GM12878 (cell line): ENCODE results near the gene ZAR1L. TPM values are rescaled to one million over a fixed set of nuclear protein-coding genes. Genes with fewer than 3 reads are reported as not detected.

Experiments
- ATAC-seq: fragments of 200-7000 bp; cut with Tn5 transposase; 3 replicates; pipeline ENCODE4 v1.9.1; 2020; ENCODE audit warnings: mild to moderate bottlenecking, moderate library complexity
- BruUV-seq: library from RNA; stranded (reverse); fragments of 400-500 nt; replicated peaks from 2 replicates; lab custom pipeline; 2021; lab: Mats Ljungman, UMichigan
- CTCF ChIA-PET: fragments of 300-600 bp; sonication (Branson Sonifier 250); formaldehyde crosslinking; extraction: SDS; loops from one replicate; lab custom pipeline; 2021; ENCODE audit warnings: inconsistent platforms; lab: Yijun Ruan, JAX
- POLR2A ChIA-PET: fragments of 350-600 bp; formaldehyde crosslinking; extraction: SDS; loops from one replicate; lab custom pipeline; 2021; ENCODE audit warnings: inconsistent platforms; lab: Charles Lee
- RAD21 ChIA-PET: fragments of 300-600 bp; sonication (Branson Sonifier 250); formaldehyde crosslinking; loops from one replicate; lab custom pipeline; 2023; ENCODE audit warnings: antibody characterized with exemption; ENCODE audit not compliant: unreplicated experiment; lab: Charles Lee
- SMC1A ChIA-PET: fragments of 300-600 bp; sonication (Branson Sonifier 250); formaldehyde crosslinking; loops from one replicate; lab custom pipeline; 2023; ENCODE audit not compliant: unreplicated experiment, uncharacterized antibody; lab: Charles Lee
- DNase-seq: peaks from one replicate; pipeline ENCODE4 v3.0.0-alpha.2; 2011; ENCODE audit warnings: low read depth, low spot score
- FAIRE-seq: peaks from 3 replicates; lab custom pipeline; 2011; peaks lifted over from hg19 to GRCh38; lab: Jason Lieb, UNC
- H2AFZ ChIP-seq: 2 replicates; pipeline ENCODE4 v1.6.0; 2011; ENCODE audit warnings: low read depth, low read length, control low read depth; ENCODE audit not compliant: control insufficient read depth
- H3K27ac ChIP-seq: 2 replicates; pipeline ENCODE4 v1.5.1; 2011; ENCODE audit warnings: control low read depth; ENCODE audit not compliant: control insufficient read depth, insufficient read depth
- H3K27me3 ChIP-seq, 2 experiments: replicated peaks in 1 of 2; 2 replicates each; pipeline versions ENCODE4 v1.6.0 to v1.6.1; 2011; ENCODE audit warnings: low read length in 1 of 2; ENCODE audit not compliant: control insufficient read depth in 2 of 2, insufficient read depth in 2 of 2
- H3K36me3 ChIP-seq, 2 experiments: 2 replicates each; pipeline ENCODE4 v1.5.1; 2011; ENCODE audit warnings: low read length in 1 of 2; ENCODE audit not compliant: control insufficient read depth in 2 of 2, insufficient read depth in 2 of 2
- H3K4me1 ChIP-seq: 2 replicates; pipeline ENCODE4 v1.6.1; 2011; ENCODE audit warnings: mild to moderate bottlenecking, low read length, moderate library complexity, mixed read lengths; ENCODE audit not compliant: control insufficient read depth, insufficient read depth
- H3K4me2 ChIP-seq: 2 replicates; pipeline ENCODE4 v1.6.0; 2011; ENCODE audit warnings: control low read depth; ENCODE audit not compliant: control insufficient read depth, insufficient read depth
- H3K4me3 ChIP-seq: fragments of 200-600 bp; sonication (generic); 2 replicates; pipeline ENCODE4 v1.5.1; 2016
- H3K79me2 ChIP-seq: 2 replicates; pipeline ENCODE4 v1.6.0; 2011; ENCODE audit warnings: low read length; ENCODE audit not compliant: control insufficient read depth, insufficient read depth
- H3K9ac ChIP-seq: 2 replicates; pipeline ENCODE4 v1.8.0; 2011; ENCODE audit warnings: low read length, control low read depth, mixed read lengths; ENCODE audit not compliant: control insufficient read depth, insufficient read depth
- H3K9me3 ChIP-seq: replicated peaks from 3 replicates; pipeline ENCODE4 v1.5.1; 2011; ENCODE audit warnings: mild to moderate bottlenecking, low read length; ENCODE audit not compliant: control insufficient read depth, insufficient read depth
- H4K20me1 ChIP-seq: 2 replicates; pipeline ENCODE4 v1.6.0; 2011; ENCODE audit not compliant: control insufficient read depth, insufficient read depth
- EZH2 ChIP-seq: IDR thresholded peaks from 2 replicates; pipeline ENCODE4 v1.6.1; 2012; ENCODE audit warnings: low read depth, mild to moderate bottlenecking, control low read depth, inconsistent platforms, low read length, borderline replicate concordance; ENCODE audit not compliant: control insufficient read depth
- YBX1 ChIP-seq: fragments of 450-650 bp; IDR thresholded peaks from 2 replicates; pipeline ENCODE4 v1.6.1; 2016; ENCODE audit warnings: antibody characterized with exemption
- ZBTB4 ChIP-seq: fragments of 450-650 bp; formaldehyde crosslinking; IDR thresholded peaks from 2 replicates; pipeline ENCODE4 v1.4.0; 2022; ENCODE audit warnings: mild to moderate bottlenecking, moderate library complexity
- WGBS: methylation state at CpG from one replicate; pipeline ENCODE4 v1.1.6; 2016; ENCODE audit warnings: low lambda C conversion rate; ENCODE audit not compliant: insufficient replicate concordance, insufficient coverage; ENCODE audit errors: missing lambda C conversion rate; 5-methylcytosine and 5-hydroxymethylcytosine counted together
- in situ Hi-C: fragments of 300-500 bp; cut with MboI; formaldehyde crosslinking; loops from 9 replicates; pipeline ENCODE4 v1.14.3; 2018; ENCODE audit warnings: mixed read lengths
- intact Hi-C: fragments of 100-400 bp; cut with micrococcal nuclease; formaldehyde crosslinking; loops from one replicate; pipeline ENCODE4 v1.14.2; 2022; ENCODE audit not compliant: unreplicated experiment
- polyA plus RNA-seq, 11 experiments: library from polyadenylated mRNA; depleted of rRNA in 4 of 11; unstranded in 6 of 11; stranded (reverse) in 5 of 11; fragments of >200 nt; fragmentation: Nextera tagmentation in 4 of 11; fragmentation: Illumina TruSeq in 1 of 11; extraction: Ambion mirVana in 4 of 11; extraction: Trizol in 1 of 11; gene quantifications; 1 replicate in 1 of 11; 2 replicates in 10 of 11; pipeline versions ENCODE4 v1.2.1 to v1.2.3, GENCODE V29; 2011 to 2016; ENCODE audit warnings: inconsistent platforms in 2 of 11, missing spikeins in 2 of 11, low read depth in 1 of 11
- total RNA-seq, 4 experiments: library from RNA; depleted of rRNA in 3 of 4; stranded (reverse); fragments of >200 nt in 3 of 4; fragmentation: Illumina TruSeq in 1 of 4; extraction: Trizol in 1 of 4; gene quantifications; 2 replicates each; pipeline versions ENCODE4 v1.2.1 to v1.2.3, GENCODE V29; 2013 to 2021
- TF ChIP-seq, protein P1 (sequence below): fragments of 450-650 bp; IDR thresholded peaks from 2 replicates; pipeline ENCODE4 v1.6.1; 2017; ENCODE audit warnings: mild to moderate bottlenecking

ZAR1L gene
- total and polyA plus RNA-seq, 10 of the 15 experiments (the other 5 are each of a cell fraction or from before 2014, with no cell fraction given) = 0.05 to 0.34 (median 0.17) TPM; not detected in 6

DNA sequence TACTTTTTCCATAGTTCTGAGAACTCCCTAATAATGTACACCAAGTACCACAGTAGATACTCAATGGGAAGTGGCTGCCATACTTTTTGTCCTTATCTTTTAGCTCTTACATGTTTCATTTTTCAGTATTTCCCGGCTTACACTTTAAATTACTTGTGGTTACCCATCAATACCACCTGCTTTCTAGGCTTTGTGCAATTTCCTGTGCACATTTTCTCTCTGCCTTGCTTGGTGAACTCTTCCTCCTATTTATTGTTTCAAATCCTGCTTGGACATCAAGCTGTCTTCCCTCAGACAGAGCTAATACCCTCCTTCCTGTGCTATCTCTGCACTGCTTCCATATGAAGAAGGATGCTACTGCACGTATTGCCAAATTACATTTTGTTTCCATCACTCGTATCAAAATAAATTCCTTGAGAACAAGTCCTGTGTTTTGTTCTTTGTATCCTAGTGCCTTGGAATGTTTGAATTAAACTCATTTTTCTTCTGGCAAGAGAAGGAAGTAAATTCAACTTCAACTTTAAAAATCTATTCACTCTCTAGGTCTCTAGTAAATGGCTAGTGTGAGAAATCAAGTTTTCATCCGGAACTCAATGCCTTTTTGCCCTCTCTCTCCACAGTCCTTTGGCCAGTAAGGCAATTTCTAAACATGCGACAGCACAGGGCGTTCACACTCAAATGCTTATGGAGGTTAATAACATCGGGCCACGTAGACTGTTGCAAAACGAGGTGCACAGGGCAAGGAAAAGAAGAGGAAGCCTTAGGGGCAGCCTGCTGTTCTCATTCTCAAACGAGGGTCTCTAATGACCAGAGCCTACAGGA lies 5.6 kb downstream of the ZAR1L start:
- Histone ChIP-seq H3K9me3 (no peaks in the 10 kb centered on the region), H3K9ac (no peak overlapping the region), H3K4me3 (no peak overlapping the region), H3K27ac (no peak overlapping the region), H3K4me1 (peaks cover 2% of the 10 kb centered on the region), H4K20me1 (no peaks in the 10 kb centered on the region), H3K27me3 (no peaks in the 10 kb centered on the region), H3K79me2 (no peaks in the 10 kb centered on the region), H2AFZ (no peak overlapping the region), H3K36me3 (no peaks in the 10 kb centered on the region)
- BruUV-seq = no TSS peak
- DNase-seq (no peak), ATAC-seq (peak; percentile 20)
- intact Hi-C loops = loop anchor here (1.0 to 2.0 kb wide), 4 partner anchors 41 to 399 kb away; no protein-coding TSS in a partner anchor
- RAD21 ChIA-PET = interaction anchor here (0.8 to 1.0 kb wide), 2 partner anchors 133 to 400 kb away, joined by 3 read pairs; no protein-coding TSS in a partner anchor
- POLR2A ChIA-PET = no interaction called here
- SMC1A ChIA-PET = interaction anchor here (0.7 to 1.0 kb wide), 2 partner anchors 13 to 400 kb away, joined by 3 to 5 read pairs; no protein-coding TSS in a partner anchor
- CTCF ChIA-PET = interaction anchor here (0.8 to 2.5 kb wide), 5 partner anchors 12 to 400 kb away, joined by 3 to 11 read pairs (median 7); no protein-coding TSS in a partner anchor
- TF ChIP-seq, protein P1, sequence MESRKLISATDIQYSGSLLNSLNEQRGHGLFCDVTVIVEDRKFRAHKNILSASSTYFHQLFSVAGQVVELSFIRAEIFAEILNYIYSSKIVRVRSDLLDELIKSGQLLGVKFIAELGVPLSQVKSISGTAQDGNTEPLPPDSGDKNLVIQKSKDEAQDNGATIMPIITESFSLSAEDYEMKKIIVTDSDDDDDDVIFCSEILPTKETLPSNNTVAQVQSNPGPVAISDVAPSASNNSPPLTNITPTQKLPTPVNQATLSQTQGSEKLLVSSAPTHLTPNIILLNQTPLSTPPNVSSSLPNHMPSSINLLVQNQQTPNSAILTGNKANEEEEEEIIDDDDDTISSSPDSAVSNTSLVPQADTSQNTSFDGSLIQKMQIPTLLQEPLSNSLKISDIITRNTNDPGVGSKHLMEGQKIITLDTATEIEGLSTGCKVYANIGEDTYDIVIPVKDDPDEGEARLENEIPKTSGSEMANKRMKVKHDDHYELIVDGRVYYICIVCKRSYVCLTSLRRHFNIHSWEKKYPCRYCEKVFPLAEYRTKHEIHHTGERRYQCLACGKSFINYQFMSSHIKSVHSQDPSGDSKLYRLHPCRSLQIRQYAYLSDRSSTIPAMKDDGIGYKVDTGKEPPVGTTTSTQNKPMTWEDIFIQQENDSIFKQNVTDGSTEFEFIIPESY = no peak
- TF ChIP-seq EZH2 = no peak
- no peak for TF ChIP-seq YBX1
- TF ChIP-seq ZBTB4 (CRISPR knock-in tag) = no peak
- TF ChIP-seq, all 136 proteins: peak for 0
- 28% methylated on average over 10 of the region's 10 CpGs for WGBS
- FAIRE-seq = no peak
- no peak overlapping the region for H3K4me2 ChIP-seq
- in situ Hi-C loops = loop anchor here (5.0 kb wide), 2 partner anchors 277 to 397 kb away; partner anchors contain the start of gene FRY
